Hepatocyte (in vitro differentiated cells): ENCODE measurements around the gene KCND2.

Source experiments
- CTCF ChIP-seq: fragments of 200-600 bp; sonication (generic); IDR thresholded peaks from 2 replicates; pipeline ENCODE4 v1.5.1; 2016; ENCODE audit warnings: antibody characterized with exemption, mild to moderate bottlenecking; ENCODE audit not compliant: poor library complexity
- EZH2 ChIP-seq: fragments of 200-600 bp; sonication (generic); IDR thresholded peaks from 2 replicates; pipeline ENCODE4 v1.6.1; 2016; ENCODE audit warnings: antibody characterized with exemption, mild to moderate bottlenecking, borderline replicate concordance

GRCh38 chr7:120662291-120662690 is 389.3 kb downstream of the KCND2 start:
- TF ChIP-seq CTCF (no peak), EZH2 (no peak)
